ENCODE data around the gene TNNC1. TPM values are rescaled to one million over a fixed set of nuclear protein-coding genes. Genes with fewer than 3 reads are reported as not detected.
A peak's percentile ranks its signal among the peaks of the same experiment; 100 is the strongest.

Gene TNNC1
- total RNA-seq, 1 donor from 2014 or later = 0.34 TPM

DNA sequence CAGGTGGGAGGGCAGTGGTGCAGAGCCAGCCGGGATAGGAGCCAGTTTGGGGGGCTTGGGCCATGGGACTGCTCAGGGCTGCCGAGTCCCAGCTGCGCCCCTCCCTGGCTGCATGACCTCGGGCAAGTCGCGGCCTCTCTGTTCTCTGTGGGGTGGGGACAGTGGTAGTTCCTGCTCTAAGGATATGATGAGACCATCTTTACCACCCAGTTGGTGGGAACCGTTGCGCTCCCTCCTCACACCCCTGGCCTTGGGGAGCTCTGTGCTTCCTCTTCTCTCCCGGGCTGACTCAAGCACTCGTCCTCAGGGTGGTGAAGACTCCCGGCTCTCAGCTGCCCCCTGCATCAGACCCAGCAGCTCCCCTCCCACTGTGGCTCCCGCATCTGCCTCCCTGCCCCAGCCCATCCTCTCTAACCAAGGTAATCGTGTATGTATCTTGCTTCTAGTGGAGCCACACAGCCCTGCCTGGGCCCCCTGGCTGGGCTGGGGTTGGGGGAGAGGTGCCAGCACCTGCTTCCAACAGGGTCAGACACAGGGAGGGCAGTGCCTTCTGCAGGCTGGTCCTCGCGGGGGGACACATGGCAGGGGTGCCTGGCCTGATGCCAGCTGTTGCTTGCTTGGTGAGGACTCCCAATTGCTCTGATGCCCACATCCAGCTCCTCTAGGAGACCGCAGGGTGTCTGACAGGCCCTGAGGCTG, 26.2 kb upstream of the TNNC1 start:
- H3K4me1 Mint-ChIP-seq (ENCODE audit: low read depth) = no peaks in the 10 kb centered on the region
- DNase-seq (ENCODE audit: low spot score) = no peak
- H3K4me3 Mint-ChIP-seq (ENCODE audit: low read depth) = no peak overlapping the region
- H3K9me3 Mint-ChIP-seq = no peaks in the 10 kb centered on the region
- no peaks in the 10 kb centered on the region for H3K27me3 Mint-ChIP-seq (ENCODE audit: low read depth)
- no peak overlapping the region for H3K27ac Mint-ChIP-seq
- intact Hi-C loops (cut with micrococcal nuclease) = no loop called here
- peaks cover 53% of the 10 kb centered on the region for H3K36me3 Mint-ChIP-seq (ENCODE audit: low read depth)

DNA sequence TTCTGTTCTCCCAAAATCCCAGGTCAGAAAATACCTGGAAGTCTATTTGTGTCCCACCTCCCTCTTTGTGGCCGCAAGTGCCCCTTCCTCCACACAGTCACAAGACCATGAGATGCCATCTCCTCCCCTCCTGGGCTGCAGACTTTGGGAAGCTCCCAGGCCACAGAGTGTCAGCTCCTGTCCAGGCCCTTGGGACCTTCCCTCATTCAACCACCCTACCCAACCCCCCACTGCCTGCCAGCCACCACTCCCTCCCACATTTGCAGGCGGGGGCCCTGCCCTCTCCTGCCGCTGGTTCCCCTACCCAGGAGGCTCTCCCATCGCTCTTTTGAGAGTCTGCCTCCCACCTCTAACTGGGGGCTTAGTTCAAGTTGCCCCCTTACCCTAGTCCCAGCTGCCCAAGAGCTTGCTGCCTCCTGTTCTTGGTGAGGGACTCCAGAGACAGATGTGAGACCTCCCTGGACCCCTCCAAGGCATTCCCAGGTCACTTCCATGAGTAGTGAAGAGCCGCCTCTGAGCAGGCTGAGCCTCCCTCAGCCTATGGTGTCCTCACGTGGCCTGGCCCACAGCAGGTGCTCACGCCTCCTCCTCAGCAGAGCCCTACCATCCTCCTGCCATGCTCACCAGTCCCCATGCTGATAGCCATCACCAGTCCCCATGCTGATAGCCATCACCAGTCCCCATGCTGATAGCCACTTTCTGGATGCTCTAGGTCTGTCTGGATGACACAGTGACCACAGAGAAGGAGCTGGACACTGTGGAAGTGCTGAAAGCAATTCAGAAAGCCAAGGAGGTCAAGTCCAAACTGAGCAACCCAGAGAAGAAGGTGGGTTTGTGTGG, 25.4 kb upstream of the TNNC1 start:
- peak overlapping the region; percentile 58 for H3K27ac Mint-ChIP-seq
- no peak overlapping the region for H3K4me3 Mint-ChIP-seq (ENCODE audit: low read depth)
- intact Hi-C loops (cut with micrococcal nuclease) = no loop called here
- H3K27me3 Mint-ChIP-seq (ENCODE audit: low read depth) = no peaks in the 10 kb centered on the region
- peaks cover 57% of the 10 kb centered on the region for H3K36me3 Mint-ChIP-seq (ENCODE audit: low read depth)
- DNase-seq (ENCODE audit: low spot score) = no peak
- no peaks in the 10 kb centered on the region for H3K4me1 Mint-ChIP-seq (ENCODE audit: low read depth)
- H3K9me3 Mint-ChIP-seq = no peaks in the 10 kb centered on the region

DNA sequence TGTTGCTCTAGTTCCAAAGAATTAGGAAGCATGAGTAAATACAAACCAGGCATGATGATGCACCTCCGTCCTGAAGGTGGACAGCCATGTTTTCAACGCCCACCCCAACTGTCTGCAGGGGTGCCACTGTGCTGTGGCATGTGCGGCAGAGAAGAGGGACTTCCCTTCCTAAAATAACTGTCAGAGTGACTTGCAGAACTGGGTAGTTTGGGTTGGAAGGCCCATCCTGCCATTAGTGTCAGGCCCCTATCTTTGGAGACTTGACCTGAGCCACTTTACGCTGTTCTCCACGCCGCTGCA, 23.9 kb upstream of the TNNC1 start:
- Mint-ChIP-seq H3K27me3 (ENCODE audit: low read depth) (no peaks in the 10 kb centered on the region), H3K4me1 (ENCODE audit: low read depth) (no peaks in the 10 kb centered on the region), H3K4me3 (ENCODE audit: low read depth) (no peak overlapping the region), H3K36me3 (ENCODE audit: low read depth) (peaks cover 67% of the 10 kb centered on the region), H3K27ac (no peak overlapping the region), H3K9me3 (no peaks in the 10 kb centered on the region)
- intact Hi-C loops (cut with micrococcal nuclease) = no loop called here
- no peak for DNase-seq (ENCODE audit: low spot score)

DNA sequence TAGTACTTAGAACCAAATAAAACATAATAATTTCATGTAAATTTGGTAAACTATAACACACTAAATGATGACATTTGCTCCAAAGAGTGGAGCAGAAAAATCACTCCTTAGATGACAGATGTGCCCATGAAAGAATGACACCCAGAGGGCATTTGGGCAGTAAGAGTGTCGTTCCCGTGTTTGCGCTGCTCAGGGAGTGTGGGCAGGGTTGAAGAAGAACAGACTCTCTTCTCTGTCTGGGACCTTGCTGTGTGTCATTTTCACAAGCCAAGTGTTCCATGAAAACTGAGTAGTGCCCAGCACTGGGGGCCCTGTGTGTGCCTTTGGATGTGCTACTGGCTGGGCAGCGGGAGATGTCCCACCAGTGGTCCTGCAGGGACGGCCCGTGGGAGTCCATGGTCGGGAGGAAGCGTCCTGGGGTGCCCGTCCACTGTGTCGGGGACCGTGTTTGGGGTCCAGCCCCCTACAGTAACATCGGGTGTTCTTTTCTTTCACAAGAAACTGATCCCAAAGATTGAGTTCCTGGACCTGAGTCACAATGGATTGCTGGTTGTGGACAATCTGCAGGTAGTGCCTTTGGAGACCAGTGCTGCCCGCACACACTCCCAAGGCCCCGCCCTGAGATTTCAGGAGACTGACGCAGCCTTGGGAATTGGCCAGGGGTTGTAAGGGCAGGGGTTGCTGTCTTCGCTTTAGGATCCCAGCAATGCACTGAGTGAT, 23.4 kb upstream of the TNNC1 start:
- H3K4me3 Mint-ChIP-seq (ENCODE audit: low read depth) = no peak overlapping the region
- intact Hi-C loops (cut with micrococcal nuclease) = no loop called here
- H3K9me3 Mint-ChIP-seq = no peaks in the 10 kb centered on the region
- H3K4me1 Mint-ChIP-seq (ENCODE audit: low read depth) = no peaks in the 10 kb centered on the region
- no peak for DNase-seq (ENCODE audit: low spot score)
- no peaks in the 10 kb centered on the region for H3K27me3 Mint-ChIP-seq (ENCODE audit: low read depth)
- H3K36me3 Mint-ChIP-seq (ENCODE audit: low read depth) = peaks cover 70% of the 10 kb centered on the region
- H3K27ac Mint-ChIP-seq = no peak overlapping the region

DNA sequence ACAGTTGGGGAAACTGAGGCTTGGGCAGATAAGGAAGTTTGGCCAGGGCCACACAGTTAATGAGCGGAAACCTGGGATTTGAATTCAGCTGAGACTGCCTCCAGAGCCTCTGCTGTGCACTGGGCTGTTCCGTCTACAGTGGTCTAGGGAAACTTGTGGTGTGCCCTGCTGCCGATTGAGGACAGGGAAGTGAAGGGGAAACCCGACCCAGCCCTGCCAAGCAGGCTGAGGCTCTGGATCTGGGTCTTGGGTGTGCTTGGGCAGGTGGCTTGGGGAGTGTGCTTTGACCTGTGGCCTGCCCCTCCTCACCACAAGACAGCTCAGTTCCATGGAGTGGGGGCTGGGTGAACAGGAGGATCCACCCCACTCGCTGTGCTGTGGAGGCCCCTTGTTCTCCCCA, 19.2 kb upstream of the TNNC1 start:
- no peak overlapping the region for H3K4me3 Mint-ChIP-seq (ENCODE audit: low read depth)
- peaks cover 62% of the 10 kb centered on the region for H3K36me3 Mint-ChIP-seq (ENCODE audit: low read depth)
- intact Hi-C loops (cut with micrococcal nuclease) = no loop called here
- H3K27me3 Mint-ChIP-seq (ENCODE audit: low read depth) = no peaks in the 10 kb centered on the region
- H3K9me3 Mint-ChIP-seq = no peaks in the 10 kb centered on the region
- no peaks in the 10 kb centered on the region for H3K4me1 Mint-ChIP-seq (ENCODE audit: low read depth)
- no peak overlapping the region for H3K27ac Mint-ChIP-seq
- DNase-seq (ENCODE audit: low spot score) = no peak

DNA sequence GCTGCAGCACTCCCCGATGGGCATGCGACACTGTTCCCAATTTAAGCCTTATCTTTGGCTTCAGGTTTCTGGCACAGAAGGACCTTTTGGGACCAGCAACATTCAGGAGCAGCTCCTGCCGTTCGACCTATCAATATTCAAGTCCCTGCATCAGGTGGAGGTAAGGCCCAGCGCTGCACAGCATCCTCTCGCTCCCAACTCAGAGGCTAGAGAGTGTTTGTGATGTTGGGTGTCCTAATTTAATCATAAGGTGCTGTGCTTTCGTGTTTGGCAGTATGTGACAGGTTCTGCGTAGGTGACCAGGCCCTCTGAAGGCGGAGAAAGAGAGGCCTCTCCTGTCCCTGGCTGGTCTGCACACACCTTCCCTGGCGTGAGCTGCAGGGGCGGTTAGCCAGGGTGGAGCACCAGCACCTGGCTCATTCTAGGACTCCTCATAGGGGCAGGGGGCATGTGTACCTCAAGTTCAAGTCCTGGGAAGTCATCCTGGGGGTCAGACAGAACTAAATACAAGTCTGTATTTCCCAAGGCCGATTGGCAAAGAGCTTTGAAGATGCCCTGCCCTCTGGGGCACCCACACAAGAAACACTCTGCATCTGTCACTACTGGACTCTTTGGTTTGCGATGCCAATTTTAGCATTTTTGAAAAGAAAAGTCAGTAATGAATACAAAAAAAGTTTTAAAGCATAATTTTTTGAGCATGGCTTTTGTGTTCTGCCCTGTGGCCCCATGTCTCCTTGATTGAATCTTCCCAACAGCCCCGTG, 18.6 kb upstream of the TNNC1 start:
- DNase-seq (ENCODE audit: low spot score) = no peak
- H3K4me1 Mint-ChIP-seq (ENCODE audit: low read depth) = no peaks in the 10 kb centered on the region
- intact Hi-C loops (cut with micrococcal nuclease) = no loop called here
- H3K27me3 Mint-ChIP-seq (ENCODE audit: low read depth) = no peaks in the 10 kb centered on the region
- H3K9me3 Mint-ChIP-seq = no peaks in the 10 kb centered on the region
- H3K4me3 Mint-ChIP-seq (ENCODE audit: low read depth) = no peak overlapping the region
- peaks cover 58% of the 10 kb centered on the region for H3K36me3 Mint-ChIP-seq (ENCODE audit: low read depth)
- no peak overlapping the region for H3K27ac Mint-ChIP-seq

DNA sequence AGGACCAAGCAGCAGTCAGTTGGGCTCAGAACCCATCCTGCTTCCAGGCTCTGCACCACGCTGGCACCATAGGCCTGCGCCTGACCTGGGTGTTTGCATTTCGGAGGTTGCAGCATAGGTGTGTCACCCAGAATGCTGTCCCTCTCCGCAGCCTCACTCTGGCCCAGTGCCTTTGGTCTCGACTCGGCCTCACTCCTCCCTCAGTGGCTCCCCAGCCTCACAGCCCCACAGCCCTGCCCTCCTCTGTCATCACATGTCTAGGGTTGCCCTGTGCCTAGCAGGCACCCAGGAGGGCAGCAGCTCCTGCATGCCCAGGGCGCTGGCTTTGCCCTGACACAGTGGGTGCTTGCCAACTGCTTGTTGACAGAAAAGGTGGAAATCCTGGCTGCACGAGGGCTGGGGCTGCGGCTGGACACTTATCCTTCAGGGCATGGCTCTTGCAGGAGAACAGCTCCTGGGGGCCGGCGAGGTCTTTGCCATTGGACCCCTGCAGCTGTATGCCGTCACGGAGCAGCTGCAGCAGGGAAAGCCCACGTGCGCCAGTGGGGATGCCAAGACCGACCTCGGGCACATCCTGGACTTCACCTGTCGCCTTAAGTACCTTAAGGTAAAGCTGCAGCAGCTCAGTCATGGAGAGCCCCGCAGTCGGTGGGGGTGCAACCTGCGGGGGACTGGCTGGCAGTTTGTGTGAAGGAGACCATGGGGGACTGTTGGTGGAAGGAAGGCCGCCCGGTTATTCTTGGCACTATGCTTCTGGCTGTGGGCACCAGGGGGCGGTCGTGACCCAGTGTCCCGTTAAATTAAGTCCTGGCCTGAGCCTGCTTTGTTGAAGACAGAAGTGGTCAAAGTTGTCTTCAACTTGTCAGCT, 17.8 kb upstream of the TNNC1 start:
- DNase-seq (ENCODE audit: low spot score) = no peak
- no peaks in the 10 kb centered on the region for H3K9me3 Mint-ChIP-seq
- no peak overlapping the region for H3K27ac Mint-ChIP-seq
- no peaks in the 10 kb centered on the region for H3K4me1 Mint-ChIP-seq (ENCODE audit: low read depth)
- intact Hi-C loops (cut with micrococcal nuclease) = no loop called here
- no peaks in the 10 kb centered on the region for H3K27me3 Mint-ChIP-seq (ENCODE audit: low read depth)
- H3K36me3 Mint-ChIP-seq (ENCODE audit: low read depth) = peaks cover 53% of the 10 kb centered on the region
- H3K4me3 Mint-ChIP-seq (ENCODE audit: low read depth) = no peak overlapping the region

DNA sequence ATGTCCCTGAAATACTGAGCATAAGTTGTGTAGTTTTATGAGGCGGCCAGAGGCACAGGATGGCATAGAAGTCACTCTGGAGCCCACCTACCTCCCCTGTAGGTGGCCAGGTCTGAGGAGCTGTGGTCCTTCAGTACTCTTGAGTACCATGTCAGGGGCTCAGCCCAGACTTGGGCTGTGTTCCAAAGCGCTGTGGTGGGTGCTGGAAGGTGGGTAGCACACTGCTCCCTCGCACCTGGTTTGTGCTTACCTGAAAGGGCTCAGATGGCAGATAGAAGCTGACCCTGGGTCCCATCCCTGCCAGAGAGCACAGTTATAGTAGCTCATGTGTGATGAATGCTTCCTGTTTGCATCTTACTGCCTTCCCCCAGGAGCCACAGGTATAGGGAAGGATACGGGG, 17.1 kb upstream of the TNNC1 start:
- Mint-ChIP-seq H3K27ac (no peak overlapping the region), H3K27me3 (ENCODE audit: low read depth) (no peaks in the 10 kb centered on the region), H3K4me1 (ENCODE audit: low read depth) (no peaks in the 10 kb centered on the region), H3K36me3 (ENCODE audit: low read depth) (peaks cover 50% of the 10 kb centered on the region), H3K9me3 (no peaks in the 10 kb centered on the region), H3K4me3 (ENCODE audit: low read depth) (no peak overlapping the region)
- intact Hi-C loops (cut with micrococcal nuclease) = no loop called here
- no peak for DNase-seq (ENCODE audit: low spot score)

DNA sequence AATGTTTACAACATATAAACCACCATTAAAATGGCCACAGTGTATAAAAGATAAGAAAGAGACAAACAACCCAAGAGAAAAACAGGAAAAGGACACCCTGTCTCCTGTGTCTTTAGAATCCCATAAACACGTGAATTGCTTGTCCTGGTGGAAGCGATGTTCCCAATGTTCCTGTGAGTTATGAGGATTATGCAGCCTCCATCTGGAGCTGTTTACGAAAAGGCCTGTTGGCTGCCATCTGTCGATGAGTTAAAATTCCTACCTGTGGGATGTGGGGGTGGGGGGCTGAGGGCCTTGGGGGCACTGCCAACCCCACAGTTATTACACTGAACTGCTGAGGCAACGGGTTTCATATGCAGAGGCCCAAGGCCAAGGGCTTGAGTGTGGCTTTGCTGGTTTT, 15.2 kb upstream of the TNNC1 start:
- no peaks in the 10 kb centered on the region for H3K9me3 Mint-ChIP-seq
- H3K27ac Mint-ChIP-seq = no peak overlapping the region
- peaks cover 41% of the 10 kb centered on the region for H3K36me3 Mint-ChIP-seq (ENCODE audit: low read depth)
- H3K4me1 Mint-ChIP-seq (ENCODE audit: low read depth) = peaks cover 2% of the 10 kb centered on the region
- intact Hi-C loops (cut with micrococcal nuclease) = no loop called here
- H3K4me3 Mint-ChIP-seq (ENCODE audit: low read depth) = no peak overlapping the region
- no peak for DNase-seq (ENCODE audit: low spot score)
- H3K27me3 Mint-ChIP-seq (ENCODE audit: low read depth) = no peaks in the 10 kb centered on the region

DNA sequence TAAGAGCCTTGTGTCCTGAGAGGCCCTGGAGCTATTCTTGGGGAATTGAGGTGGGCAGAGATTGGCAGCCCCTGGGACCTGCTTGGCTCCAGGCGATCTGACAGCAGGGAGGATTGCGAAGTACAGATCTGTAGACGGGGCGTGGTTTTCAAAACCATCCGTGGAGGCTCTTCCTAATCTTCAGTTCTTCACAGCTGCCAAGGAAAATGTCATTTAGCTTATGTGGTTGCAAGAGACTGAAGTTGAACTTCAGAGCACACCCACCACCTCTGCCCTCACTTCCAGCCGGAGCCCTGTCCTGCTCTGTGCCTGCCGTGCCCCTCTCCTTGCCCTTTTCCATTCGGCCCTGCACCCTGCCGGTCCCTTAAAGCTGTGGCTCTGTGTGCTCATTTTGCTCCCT, 14.5 kb upstream of the TNNC1 start:
- no peaks in the 10 kb centered on the region for H3K9me3 Mint-ChIP-seq
- intact Hi-C loops (cut with micrococcal nuclease) = no loop called here
- peaks cover 36% of the 10 kb centered on the region for H3K36me3 Mint-ChIP-seq (ENCODE audit: low read depth)
- H3K4me3 Mint-ChIP-seq (ENCODE audit: low read depth) = no peak overlapping the region
- H3K27ac Mint-ChIP-seq = no peak overlapping the region
- peaks cover 2% of the 10 kb centered on the region for H3K4me1 Mint-ChIP-seq (ENCODE audit: low read depth)
- no peak for DNase-seq (ENCODE audit: low spot score)
- no peaks in the 10 kb centered on the region for H3K27me3 Mint-ChIP-seq (ENCODE audit: low read depth)

DNA sequence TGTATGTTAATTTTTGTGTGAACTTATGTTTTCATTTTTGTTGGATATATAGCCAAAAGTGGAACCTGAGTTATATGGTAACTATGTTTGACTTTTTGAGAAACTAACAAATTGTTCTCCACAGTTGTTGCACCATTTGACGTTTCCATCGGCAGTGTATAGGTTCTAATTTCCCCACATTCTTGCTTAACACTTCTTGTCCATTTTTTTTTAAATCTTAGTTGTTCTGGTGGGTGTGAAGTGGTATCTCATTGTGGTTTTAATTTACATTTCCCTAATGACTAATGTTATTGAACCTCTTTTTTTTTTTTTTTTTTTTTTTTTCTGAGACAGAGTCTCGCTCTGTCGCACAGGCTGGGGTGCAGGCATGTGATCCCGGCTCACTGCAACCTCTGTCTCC, 9.6 kb upstream of the TNNC1 start:
- intact Hi-C loops (cut with micrococcal nuclease) = no loop called here
- Mint-ChIP-seq H3K27ac (no peak overlapping the region), H3K9me3 (no peaks in the 10 kb centered on the region), H3K4me1 (ENCODE audit: low read depth) (peaks cover 7% of the 10 kb centered on the region), H3K4me3 (ENCODE audit: low read depth) (no peak overlapping the region), H3K27me3 (ENCODE audit: low read depth) (no peaks in the 10 kb centered on the region), H3K36me3 (ENCODE audit: low read depth) (peaks cover 35% of the 10 kb centered on the region)
- DNase-seq (ENCODE audit: low spot score) = no peak

DNA sequence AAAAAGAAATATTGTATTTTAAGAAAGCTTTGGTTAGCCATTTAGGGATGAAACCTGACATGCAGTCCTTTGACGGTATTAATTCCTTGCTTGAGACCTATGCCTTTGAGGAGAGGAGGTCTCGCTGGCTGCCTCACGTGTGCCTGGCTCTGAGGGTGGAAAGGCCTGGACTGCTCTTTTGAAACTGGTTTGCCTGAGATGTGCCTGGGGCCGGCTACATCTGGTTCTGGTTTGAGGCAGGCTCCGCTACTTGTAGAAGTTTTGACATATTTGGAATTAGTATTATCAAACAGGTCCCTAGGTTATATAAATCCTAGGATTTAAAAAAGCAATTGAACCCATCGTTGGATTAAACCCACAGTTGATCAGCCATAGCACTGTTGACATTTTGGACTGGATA, 8.0 kb upstream of the TNNC1 start:
- H3K4me1 Mint-ChIP-seq (ENCODE audit: low read depth) = peaks cover 14% of the 10 kb centered on the region
- no peaks in the 10 kb centered on the region for H3K9me3 Mint-ChIP-seq
- no peak overlapping the region for H3K27ac Mint-ChIP-seq
- no peak overlapping the region for H3K4me3 Mint-ChIP-seq (ENCODE audit: low read depth)
- peaks cover 44% of the 10 kb centered on the region for H3K36me3 Mint-ChIP-seq (ENCODE audit: low read depth)
- intact Hi-C loops (cut with micrococcal nuclease) = no loop called here
- no peak for DNase-seq (ENCODE audit: low spot score)
- H3K27me3 Mint-ChIP-seq (ENCODE audit: low read depth) = no peaks in the 10 kb centered on the region

Measured in activated T-helper 2 cell treated with anti-CD3 and anti-CD28 coated beads, Interferon-gamma antibody, Interleukin-2, Interleukin-4, amounts not matched to agents 10 μg/mL and 5 μg/mL and 100 μg/mL, durations not matched to agents 14 hours and 24 hours and 36 hours (primary cell).